Hematopoietic multipotent progenitor cell treated with erythropoietin and hydrocortisone succinate and interleukin-3 and kit ligand, for 6 days (in vitro differentiated cells): ENCODE measurements around the gene CMIP.
"Not testable (repeated sequence)": the region's sequence is repeated elsewhere in the genome, so short reads cannot be mapped to it uniquely, and the experiment has no call there.

Experiments used
- DNase-seq: peaks from one replicate; pipeline ENCODE4 v3.0.0-alpha.2; 2015

The CMIP gene

GRCh38 chr16:81572386-81573144, 128.0 kb downstream of the CMIP start:
- no peak for DNase-seq

DNA sequence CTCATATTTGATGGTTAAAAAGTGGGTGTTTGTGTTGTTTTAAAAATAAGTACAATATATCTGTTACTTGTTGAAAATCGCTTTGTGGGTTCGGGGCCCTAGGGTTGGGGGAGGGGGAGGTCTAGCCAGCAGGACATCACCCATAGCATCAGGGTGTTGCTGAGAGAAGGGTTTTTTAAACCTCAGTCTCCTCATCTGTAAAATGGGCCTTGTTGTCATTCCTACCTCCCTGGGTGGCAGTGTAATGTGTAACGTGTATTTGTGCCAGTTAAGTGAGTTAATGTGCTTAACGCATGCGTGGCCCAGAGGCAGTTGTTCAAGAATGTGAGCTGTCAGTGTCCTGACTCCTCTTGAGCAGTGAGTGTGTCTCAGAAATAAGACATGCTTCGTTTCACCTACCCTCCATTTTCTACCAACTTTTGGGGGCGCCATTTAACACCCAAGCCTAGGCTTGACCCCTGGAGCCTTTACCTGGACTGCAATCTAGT, 129.0 kb downstream of the CMIP start:
- DNase-seq: no peak

GRCh38 chr16:81574168-81574567, 129.6 kb downstream of the CMIP start:
- DNase-seq: no peak

- DNase-seq: no peak
Observed at GRCh38 chr16:81575307-81575706, 130.7 kb downstream of the CMIP start.

DNA sequence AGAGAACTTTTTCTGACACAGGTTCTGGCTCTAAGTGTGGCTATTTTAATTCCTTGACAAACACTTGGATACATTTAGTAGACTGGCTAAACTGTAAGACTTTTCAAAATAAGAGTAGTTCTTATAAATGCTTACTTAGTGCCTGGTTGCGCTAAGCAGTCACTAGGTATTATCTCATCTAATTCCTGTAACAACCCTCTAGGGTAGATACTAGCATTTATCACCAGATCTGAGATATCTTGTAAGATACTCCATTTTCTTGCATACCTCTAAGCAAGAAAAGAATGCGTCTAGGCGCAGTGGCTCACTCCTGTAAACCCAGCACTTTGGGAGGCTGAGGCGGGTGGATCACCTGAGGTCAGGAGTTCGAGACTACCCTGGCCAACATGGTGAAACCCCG, 131.2 kb downstream of the CMIP start:
- DNase-seq: no peak

GRCh38 chr16:81576696-81577095, 132.1 kb downstream of the CMIP start:
- no peak for DNase-seq

DNA sequence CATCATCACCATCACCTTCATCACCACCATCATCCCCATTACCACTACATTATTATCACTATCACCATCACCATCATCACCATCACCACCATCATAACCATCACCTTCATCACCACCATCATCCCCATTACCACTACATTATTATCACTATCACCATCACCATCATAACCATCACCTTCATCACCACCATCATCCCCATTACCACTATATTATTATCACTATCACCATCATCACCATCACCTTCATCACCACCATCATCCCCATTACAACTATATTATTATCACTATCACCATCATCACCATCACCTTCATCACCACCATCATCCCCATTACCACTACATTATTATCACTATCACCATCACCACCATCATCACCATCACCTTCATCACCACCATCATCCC, 132.7 kb downstream of the CMIP start:
- not testable (repeated sequence) for DNase-seq

GRCh38 chr16:81578076-81578475, 133.5 kb downstream of the CMIP start:
- no peak for DNase-seq

- no peak for DNase-seq
Observed at GRCh38 chr16:81578636-81579413, 134.2 kb downstream of the CMIP start.

DNA sequence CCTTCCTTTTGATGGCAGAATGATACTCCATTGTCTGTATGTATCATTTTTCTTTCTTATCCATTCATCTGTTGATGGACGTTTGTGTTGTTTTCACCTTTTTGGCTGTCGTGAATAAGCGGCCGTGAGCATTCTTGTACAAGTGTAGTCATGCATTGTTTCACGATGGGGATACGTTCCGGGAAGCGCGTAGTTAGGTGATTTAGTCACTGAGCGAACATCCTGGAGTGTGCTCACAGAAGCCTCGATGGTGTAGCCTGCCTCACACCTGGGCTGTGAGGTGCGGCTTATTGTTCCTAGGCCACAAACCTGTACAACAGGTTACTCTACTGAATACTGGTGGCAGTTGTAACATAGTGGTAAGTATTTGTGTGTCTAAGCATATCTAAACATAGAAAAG, 136.5 kb downstream of the CMIP start:
- DNase-seq: no peak

- DNase-seq: no peak
Observed at GRCh38 chr16:81582655-81583441, 138.2 kb downstream of the CMIP start.

DNA sequence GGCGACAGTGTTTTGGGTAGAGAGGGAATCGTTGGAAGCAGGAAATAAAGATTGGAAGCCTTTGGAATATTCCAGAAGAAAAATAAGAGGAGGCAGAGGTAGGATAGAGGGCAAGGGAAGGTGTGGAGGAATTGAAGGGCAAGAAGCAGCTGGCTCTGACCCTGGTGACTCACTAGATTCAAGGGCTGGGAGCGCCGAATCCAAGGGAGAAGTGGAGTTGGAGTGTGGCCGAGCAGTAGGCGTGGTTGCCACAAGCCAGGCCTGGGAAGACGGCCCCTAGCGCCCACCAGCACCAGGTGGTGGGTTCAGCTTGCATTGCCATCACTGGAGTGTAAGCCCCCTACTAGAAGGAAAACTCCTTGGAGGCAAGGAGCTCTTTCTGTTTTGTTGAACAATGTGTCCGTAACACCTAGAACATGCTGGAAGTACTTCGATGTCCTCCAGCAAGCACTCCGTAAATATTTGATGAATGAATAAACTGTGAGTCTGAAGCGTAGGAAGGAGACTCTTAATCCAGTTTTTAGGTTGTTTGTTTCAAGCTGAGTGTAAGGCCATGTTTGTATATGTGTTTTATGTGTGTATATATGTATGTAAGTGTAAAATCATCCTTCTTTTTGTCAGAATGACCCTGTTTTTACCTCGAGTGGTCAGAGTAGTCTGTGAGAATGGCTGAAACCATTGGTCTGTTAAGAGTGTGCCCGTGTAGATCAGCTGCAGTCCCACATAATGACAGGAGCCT, 139.5 kb downstream of the CMIP start:
- no peak for DNase-seq

DNA sequence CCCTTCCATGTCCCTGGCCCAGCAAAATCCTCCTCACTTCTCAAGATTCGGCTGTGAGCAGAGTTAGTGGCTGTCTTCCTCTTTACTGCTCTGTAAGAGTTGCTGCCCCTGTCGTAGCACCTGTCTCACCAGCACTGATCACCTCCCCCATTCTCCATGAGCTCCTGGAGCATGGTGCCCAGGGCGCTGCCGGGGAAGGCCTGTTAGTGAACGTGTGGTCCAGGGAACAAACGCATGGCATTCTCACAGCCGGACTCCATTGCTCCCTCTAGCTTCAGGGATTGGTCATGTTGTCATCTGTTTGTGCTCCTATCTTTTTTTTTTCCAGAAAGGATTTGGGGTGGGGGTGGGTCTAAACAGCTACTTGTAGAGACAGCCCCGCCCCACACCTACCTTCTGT, 141.2 kb downstream of the CMIP start:
- DNase-seq: peak; percentile 16

GRCh38 chr16:81586417-81586816, 141.8 kb downstream of the CMIP start:
- DNase-seq: no peak

GRCh38 chr16:81586977-81587625, 142.5 kb downstream of the CMIP start:
- no peak for DNase-seq

DNA sequence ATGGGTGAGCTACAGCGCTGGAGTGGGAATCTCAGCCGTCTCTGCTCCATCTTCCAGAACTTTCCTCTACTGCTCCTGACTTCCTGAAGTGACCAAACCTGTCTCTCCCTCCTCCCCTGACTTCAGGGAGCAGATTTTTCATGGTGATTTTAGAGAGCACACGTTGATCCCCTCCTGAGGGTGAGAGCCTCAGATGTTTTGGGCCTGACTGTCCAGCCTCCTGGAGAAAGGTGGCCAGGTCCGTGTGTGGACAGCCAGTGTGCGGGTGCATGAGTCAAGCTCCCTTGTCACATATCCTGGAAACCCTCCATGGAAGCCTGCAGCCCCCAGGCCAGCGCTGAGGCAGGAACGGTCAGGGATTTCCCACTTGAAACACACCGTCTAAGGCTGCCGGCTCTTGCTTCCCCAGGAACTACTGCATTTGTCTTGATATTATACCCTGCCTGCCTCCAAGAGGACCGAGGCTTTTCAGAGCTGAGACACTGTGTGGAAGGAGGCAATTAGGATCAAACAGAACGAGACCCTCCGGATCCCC, 143.1 kb downstream of the CMIP start:
- no peak for DNase-seq

- DNase-seq: no peak
Observed at GRCh38 chr16:81588326-81589081, 143.9 kb downstream of the CMIP start.

- DNase-seq: no peak
Observed at GRCh38 chr16:81589975-81590650, 145.5 kb downstream of the CMIP start.

DNA sequence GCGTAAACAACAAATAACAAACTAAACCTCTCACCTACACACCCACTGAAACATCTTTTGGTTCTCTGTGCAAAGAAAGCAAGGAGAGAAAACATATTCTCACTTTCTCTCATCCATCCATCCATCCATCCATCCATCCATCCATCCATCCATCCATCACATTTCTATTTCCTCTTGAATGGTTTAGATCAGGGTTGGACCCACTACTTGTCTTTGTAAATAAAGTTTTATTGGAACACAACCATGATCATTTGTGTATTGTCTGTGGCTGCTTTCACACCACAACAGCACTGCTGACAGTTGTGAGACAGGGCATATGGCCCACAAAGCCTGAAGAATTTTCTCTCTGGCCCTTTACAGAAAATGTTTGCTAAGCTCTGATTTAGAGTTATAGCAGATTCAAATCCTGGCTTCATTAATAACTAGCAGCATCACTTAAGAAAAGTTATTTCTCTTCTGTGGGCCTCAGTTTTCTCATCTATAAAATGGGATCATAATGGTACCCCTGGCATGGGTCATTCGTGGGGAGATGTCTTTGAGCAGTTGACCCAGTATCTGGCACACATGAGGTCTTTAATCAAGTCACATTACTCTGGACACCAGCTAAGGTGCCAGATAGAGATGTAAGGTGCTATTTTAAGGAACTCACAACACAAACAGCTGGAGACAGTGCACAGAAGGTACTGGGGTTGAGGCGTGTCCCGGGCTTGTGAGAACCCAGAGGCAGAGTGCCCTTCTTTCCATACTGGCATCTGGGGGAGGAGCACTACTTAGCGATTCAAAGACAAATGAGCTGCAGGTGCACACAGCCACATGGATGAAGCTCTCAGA, 146.3 kb downstream of the CMIP start:
- DNase-seq: no peak

- no peak for DNase-seq
Observed at GRCh38 chr16:81591545-81591870, 146.9 kb downstream of the CMIP start.
